HCT116 (cell line): ENCODE data around the gene TAF5L.

Experiments
- ELF1 ChIP-seq: IDR thresholded peaks from 2 replicates; pipeline ENCODE4 v1.6.1; 2012; ENCODE audit warnings: low read depth, borderline replicate concordance
- EZH2 ChIP-seq: fragments of 200-600 bp; sonication (generic); IDR thresholded peaks from 2 replicates; pipeline ENCODE4 v1.6.1; 2017; ENCODE audit warnings: antibody characterized with exemption, mixed run types
- EZH2phosphoT487 ChIP-seq: fragments of 200-600 bp; IDR thresholded peaks from 2 replicates; pipeline ENCODE4 v1.6.1; 2018; ENCODE audit warnings: antibody characterized with exemption, borderline replicate concordance
- JUND ChIP-seq: IDR thresholded peaks from 2 replicates; pipeline ENCODE4 v1.6.1; 2012
- POLR2A ChIP-seq: IDR thresholded peaks from 2 replicates; pipeline ENCODE4 v1.7.0; 2011; ENCODE audit warnings: borderline replicate concordance; ENCODE audit not compliant: insufficient read depth, insufficient read length; ENCODE audit errors: extremely low read depth
- REST ChIP-seq: IDR thresholded peaks from 2 replicates; pipeline ENCODE4 v1.6.1; 2012; ENCODE audit warnings: low read depth
- TF ChIP-seq, protein P1 (sequence below), 3 experiments: fragments of 200-600 bp in 1 of 3; sonication (generic) in 1 of 3; IDR thresholded peaks in 2 of 3; conservative IDR thresholded peaks in 1 of 3; 2 replicates each; pipeline ENCODE4 v1.5.1; 2012 to 2017; ENCODE audit warnings: low read depth in 2 of 3, low read length in 2 of 3, antibody characterized with exemption in 1 of 3, borderline replicate concordance in 1 of 3, control low read depth in 1 of 3, mild to moderate bottlenecking in 1 of 3, mixed read lengths in 1 of 3, mixed run types in 1 of 3, moderate library complexity in 1 of 3; ENCODE audit not compliant: insufficient read depth in 1 of 3

DNA sequence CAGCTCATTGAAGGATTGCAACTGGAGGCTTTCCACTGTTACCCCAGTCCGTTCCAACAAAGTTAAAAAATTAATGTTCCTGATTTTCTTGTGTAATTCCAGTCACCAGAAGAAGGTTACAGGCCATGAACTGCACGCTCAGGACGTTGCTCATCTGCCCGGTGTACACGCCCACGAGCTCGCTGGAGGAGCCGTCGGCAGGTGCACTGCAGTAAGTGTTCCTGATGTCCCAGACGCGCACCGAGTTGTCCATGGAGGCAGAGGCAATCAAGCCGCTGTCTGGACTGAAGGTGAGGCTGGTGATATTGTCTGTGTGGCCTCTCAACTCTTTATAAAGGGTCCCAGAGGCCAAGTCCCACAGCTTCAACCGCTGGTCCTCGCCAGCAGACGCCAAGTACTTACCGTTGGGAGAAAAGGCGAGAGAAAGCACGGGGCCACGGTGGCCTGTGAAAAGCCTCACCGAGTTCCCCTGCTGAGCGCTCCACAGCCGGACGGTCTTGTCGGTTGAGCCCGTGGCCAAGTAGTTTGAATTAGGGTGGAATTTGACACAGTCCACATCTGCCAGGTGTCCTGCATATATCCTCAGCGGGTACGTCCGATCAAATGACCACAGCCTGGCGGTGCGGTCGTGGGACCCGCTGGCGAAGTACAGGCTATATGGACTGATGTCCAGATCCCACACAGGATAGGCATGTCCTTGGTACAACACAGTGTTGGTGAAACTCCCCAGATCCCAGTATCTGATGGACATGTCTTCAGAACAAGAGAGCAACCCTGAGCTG, 31.5 kb downstream of the TAF5L start:
- TF ChIP-seq EZH2 (no peak), REST (no peak), POLR2A (no peak), JUND (no peak), ELF1 (no peak), EZH2phosphoT487 (no peak)
- TF ChIP-seq, protein P1, sequence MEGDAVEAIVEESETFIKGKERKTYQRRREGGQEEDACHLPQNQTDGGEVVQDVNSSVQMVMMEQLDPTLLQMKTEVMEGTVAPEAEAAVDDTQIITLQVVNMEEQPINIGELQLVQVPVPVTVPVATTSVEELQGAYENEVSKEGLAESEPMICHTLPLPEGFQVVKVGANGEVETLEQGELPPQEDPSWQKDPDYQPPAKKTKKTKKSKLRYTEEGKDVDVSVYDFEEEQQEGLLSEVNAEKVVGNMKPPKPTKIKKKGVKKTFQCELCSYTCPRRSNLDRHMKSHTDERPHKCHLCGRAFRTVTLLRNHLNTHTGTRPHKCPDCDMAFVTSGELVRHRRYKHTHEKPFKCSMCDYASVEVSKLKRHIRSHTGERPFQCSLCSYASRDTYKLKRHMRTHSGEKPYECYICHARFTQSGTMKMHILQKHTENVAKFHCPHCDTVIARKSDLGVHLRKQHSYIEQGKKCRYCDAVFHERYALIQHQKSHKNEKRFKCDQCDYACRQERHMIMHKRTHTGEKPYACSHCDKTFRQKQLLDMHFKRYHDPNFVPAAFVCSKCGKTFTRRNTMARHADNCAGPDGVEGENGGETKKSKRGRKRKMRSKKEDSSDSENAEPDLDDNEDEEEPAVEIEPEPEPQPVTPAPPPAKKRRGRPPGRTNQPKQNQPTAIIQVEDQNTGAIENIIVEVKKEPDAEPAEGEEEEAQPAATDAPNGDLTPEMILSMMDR (IDR thresholded peaks at IDR 0.05 in 2 of 3, conservative IDR thresholded peaks at IDR 0.05 in 1 of 3; ENCODE audit: borderline replicate concordance in 1 of 3, insufficient read depth in 1 of 3, low read depth in 2 of 3, low read length in 2 of 3) = no peak
